Loucy (cell line): ENCODE results near the gene CFAP20DC.

Source experiments
- H2AFZ ChIP-seq: fragments of 200-600 bp; sonication (generic); 2 replicates; pipeline ENCODE4 v1.6.0; 2016; ENCODE audit warnings: antibody characterized with exemption, mild to moderate bottlenecking, low read length, moderate library complexity
- H3F3A ChIP-seq: fragments of 200-600 bp; 2 replicates; pipeline ENCODE4 v1.6.0; 2016; ENCODE audit warnings: antibody characterized with exemption, low read depth, mild to moderate bottlenecking
- H3K27me3 ChIP-seq: fragments of 200-600 bp; sonication (generic); 2 replicates; pipeline ENCODE4 v1.6.1; 2014; ENCODE audit warnings: low read length, mild to moderate bottlenecking; ENCODE audit not compliant: insufficient read depth, poor library complexity, severe bottlenecking
- H3K36me3 ChIP-seq: fragments of 200-600 bp; sonication (generic); 2 replicates; pipeline ENCODE4 v1.6.1; 2016; ENCODE audit warnings: low read length; ENCODE audit not compliant: insufficient read depth
- H3K4me1 ChIP-seq: fragments of 200-600 bp; sonication (generic); 2 replicates; pipeline ENCODE4 v1.5.1; 2014; ENCODE audit warnings: low read length, mild to moderate bottlenecking; ENCODE audit not compliant: insufficient read depth, poor library complexity, severe bottlenecking
- H3K4me2 ChIP-seq: fragments of 200-600 bp; sonication (generic); 2 replicates; pipeline ENCODE4 v1.6.0; 2014; ENCODE audit warnings: antibody characterized with exemption, low read length, low read depth, mild to moderate bottlenecking; ENCODE audit not compliant: poor library complexity, severe bottlenecking
- H3K4me3 ChIP-seq: fragments of 200-600 bp; sonication (generic); 2 replicates; pipeline ENCODE4 v1.5.1; 2014; ENCODE audit warnings: low read length, mild to moderate bottlenecking, mixed read lengths; ENCODE audit not compliant: poor library complexity, severe bottlenecking
- H3K79me2 ChIP-seq: fragments of 200-600 bp; sonication (generic); 2 replicates; pipeline ENCODE4 v1.6.1; 2014; ENCODE audit warnings: low read length; ENCODE audit not compliant: insufficient read depth
- H3K9ac ChIP-seq: fragments of 200-600 bp; sonication (generic); 2 replicates; pipeline ENCODE4 v1.6.0; 2014; ENCODE audit warnings: mild to moderate bottlenecking, low read depth, low read length, moderate library complexity; ENCODE audit not compliant: poor library complexity, severe bottlenecking
- H3K9me2 ChIP-seq: fragments of 200-600 bp; sonication (generic); replicated peaks from 2 replicates; pipeline ENCODE4 v1.6.1; 2016; ENCODE audit warnings: low read depth, low read length, mixed read lengths
- H3K9me3 ChIP-seq: fragments of 200-600 bp; sonication (generic); 2 replicates; pipeline ENCODE4 v1.6.1; 2014; ENCODE audit warnings: mild to moderate bottlenecking, antibody characterized with exemption, low read length, low read depth; ENCODE audit not compliant: insufficient read depth
- H4K20me1 ChIP-seq: fragments of 200-600 bp; sonication (generic); 2 replicates; pipeline ENCODE4 v1.6.0; 2014; ENCODE audit warnings: antibody characterized with exemption, low read length, mild to moderate bottlenecking; ENCODE audit not compliant: insufficient read depth, poor library complexity, severe bottlenecking
- EZH2phosphoT487 ChIP-seq: fragments of 200-600 bp; IDR thresholded peaks from 2 replicates; pipeline ENCODE4 v1.6.1; 2018; ENCODE audit warnings: antibody characterized with exemption, mild to moderate bottlenecking, moderate library complexity, borderline replicate concordance
- TF ChIP-seq, protein P1 (sequence below): fragments of 200-600 bp; sonication (generic); conservative IDR thresholded peaks from 2 replicates; pipeline ENCODE4 v1.5.1; 2014; ENCODE audit warnings: mild to moderate bottlenecking, antibody characterized with exemption, low read length

CFAP20DC gene

DNA sequence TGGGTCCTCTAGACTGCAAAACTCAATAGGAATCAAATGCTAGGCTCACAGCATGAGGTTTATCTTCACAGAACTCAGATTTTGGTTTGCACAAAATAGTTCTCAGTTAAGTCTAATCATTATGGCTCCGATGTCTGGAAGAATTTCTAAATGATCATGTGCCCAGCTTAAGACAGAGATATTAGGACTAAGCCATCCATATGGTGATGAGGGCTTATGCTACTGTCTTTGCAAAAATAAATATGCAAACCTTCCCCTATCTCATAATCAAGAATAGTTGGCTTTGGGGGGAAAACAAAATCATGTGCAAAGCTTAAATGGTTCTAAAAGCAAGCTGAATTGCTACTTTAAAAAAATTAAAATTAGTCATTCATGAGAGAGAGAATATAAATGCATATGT, 96.5 kb downstream of the CFAP20DC start:
- H3K9ac ChIP-seq = no peak overlapping the region
- no peaks in the 10 kb centered on the region for H3K36me3 ChIP-seq
- no peak overlapping the region for H3K4me2 ChIP-seq
- H2AFZ ChIP-seq = no peak overlapping the region
- H3K9me2 ChIP-seq = no peaks in the 10 kb centered on the region
- H3K79me2 ChIP-seq = no peaks in the 10 kb centered on the region
- H3K4me1 ChIP-seq = no peaks in the 10 kb centered on the region
- no peak overlapping the region for H3K4me3 ChIP-seq
- no peaks in the 10 kb centered on the region for H3K9me3 ChIP-seq
- TF ChIP-seq, protein P1, sequence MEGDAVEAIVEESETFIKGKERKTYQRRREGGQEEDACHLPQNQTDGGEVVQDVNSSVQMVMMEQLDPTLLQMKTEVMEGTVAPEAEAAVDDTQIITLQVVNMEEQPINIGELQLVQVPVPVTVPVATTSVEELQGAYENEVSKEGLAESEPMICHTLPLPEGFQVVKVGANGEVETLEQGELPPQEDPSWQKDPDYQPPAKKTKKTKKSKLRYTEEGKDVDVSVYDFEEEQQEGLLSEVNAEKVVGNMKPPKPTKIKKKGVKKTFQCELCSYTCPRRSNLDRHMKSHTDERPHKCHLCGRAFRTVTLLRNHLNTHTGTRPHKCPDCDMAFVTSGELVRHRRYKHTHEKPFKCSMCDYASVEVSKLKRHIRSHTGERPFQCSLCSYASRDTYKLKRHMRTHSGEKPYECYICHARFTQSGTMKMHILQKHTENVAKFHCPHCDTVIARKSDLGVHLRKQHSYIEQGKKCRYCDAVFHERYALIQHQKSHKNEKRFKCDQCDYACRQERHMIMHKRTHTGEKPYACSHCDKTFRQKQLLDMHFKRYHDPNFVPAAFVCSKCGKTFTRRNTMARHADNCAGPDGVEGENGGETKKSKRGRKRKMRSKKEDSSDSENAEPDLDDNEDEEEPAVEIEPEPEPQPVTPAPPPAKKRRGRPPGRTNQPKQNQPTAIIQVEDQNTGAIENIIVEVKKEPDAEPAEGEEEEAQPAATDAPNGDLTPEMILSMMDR = no peak
- no peak for TF ChIP-seq EZH2phosphoT487
- H4K20me1 ChIP-seq = no peaks in the 10 kb centered on the region
- H3F3A ChIP-seq = no peaks in the 10 kb centered on the region
- no peaks in the 10 kb centered on the region for H3K27me3 ChIP-seq

DNA sequence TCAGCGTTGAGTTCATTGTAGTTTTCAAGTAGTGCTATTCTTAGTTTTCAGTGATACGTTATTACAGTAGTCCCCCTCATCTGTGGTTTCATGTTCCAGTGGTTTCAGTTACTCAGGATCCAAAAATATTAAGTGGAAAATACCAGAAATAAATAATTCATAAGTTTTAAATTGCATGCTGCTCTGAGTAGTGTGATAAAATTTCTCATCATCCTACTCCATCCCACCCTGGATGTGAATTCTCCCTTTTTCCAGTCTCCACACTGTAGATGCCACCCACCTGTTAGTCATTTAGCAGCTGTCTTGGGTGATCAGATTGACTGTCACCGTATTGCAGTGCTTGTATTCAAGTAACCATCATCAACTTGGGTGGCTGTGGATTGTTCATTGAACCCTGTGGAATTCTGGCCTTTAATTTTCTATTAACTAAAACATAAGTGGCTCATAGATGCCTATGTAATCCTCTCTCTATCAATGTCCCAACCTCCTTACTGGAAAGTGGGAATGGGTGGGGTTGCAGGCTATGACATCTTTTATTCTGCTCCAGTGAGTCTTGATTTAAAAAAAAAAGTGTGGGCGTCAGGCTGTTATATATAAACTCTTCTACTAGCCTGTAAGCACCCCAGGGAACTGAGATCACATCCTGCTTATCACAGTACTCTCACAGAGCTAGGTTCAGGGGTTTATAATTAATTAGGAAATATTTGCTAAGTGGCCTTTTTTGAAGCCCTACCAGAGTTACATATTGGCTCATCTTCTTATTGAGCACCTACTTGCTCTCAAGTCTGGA, 97.5 kb downstream of the CFAP20DC start:
- no peaks in the 10 kb centered on the region for H3K27me3 ChIP-seq
- no peak overlapping the region for H3K9ac ChIP-seq
- no peak overlapping the region for H3K4me3 ChIP-seq
- no peak overlapping the region for H2AFZ ChIP-seq
- TF ChIP-seq, protein P1 = no peak
- TF ChIP-seq EZH2phosphoT487 = no peak
- H4K20me1 ChIP-seq = no peaks in the 10 kb centered on the region
- no peaks in the 10 kb centered on the region for H3K4me1 ChIP-seq
- no peak overlapping the region for H3K4me2 ChIP-seq
- 0 out of 2 replicates have a peak, but pooled peaks cover 3% of the 10 kb centered on the region for H3K9me3 ChIP-seq
- H3K36me3 ChIP-seq = no peaks in the 10 kb centered on the region
- no peaks in the 10 kb centered on the region for H3K79me2 ChIP-seq
- H3F3A ChIP-seq = no peaks in the 10 kb centered on the region
- H3K9me2 ChIP-seq = no peaks in the 10 kb centered on the region

DNA sequence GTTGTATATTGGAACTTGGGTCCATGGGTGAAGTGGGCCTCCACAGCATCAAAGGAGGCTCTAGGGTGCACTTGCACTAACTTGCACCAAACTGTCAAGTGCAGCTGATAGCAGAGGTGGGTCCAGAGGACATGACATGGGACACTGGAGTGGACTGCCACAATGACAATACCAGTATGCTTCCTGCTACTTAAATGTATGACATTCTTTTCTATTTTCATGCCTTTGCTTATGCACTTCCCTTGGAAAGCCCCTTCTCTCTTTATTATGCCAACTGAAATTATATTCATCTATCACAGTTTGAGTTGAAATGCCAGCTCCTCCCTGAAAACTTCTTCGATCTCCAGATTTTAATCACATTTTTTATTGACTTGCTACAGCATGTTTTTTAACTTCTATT, 101.8 kb downstream of the CFAP20DC start:
- TF ChIP-seq, protein P1 = no peak
- no peak for TF ChIP-seq EZH2phosphoT487
- Histone ChIP-seq H3K27me3 (no peaks in the 10 kb centered on the region), H3K79me2 (no peaks in the 10 kb centered on the region), H3K4me1 (no peaks in the 10 kb centered on the region), H2AFZ (no peak overlapping the region), H3K9me2 (no peaks in the 10 kb centered on the region), H4K20me1 (no peaks in the 10 kb centered on the region), H3F3A (no peaks in the 10 kb centered on the region), H3K36me3 (no peaks in the 10 kb centered on the region), H3K9ac (no peak overlapping the region), H3K4me2 (no peak overlapping the region), H3K9me3 (0 out of 2 replicates have a peak, but pooled peaks cover 3% of the 10 kb centered on the region), H3K4me3 (no peak overlapping the region)
